Right lobe of liver (tissue), 6 donors: ENCODE results near the gene EHBP1L1. TPM values are rescaled to one million over a fixed set of nuclear protein-coding genes. Genes with fewer than 3 reads are reported as not detected.

ENCODE experiments used
- ATAC-seq, 4 donors: fragments of 200-7000 bp; cut with Tn5 transposase; one replicate each; pipeline ENCODE4 v1.9.1; 2020; ENCODE audit warnings: mild to moderate bottlenecking in 4 of 4, moderate library complexity in 4 of 4
- DNase-seq, 3 donors: peaks; one replicate each; pipeline ENCODE4 v3.0.0-alpha.2; 2020
- H3K27ac ChIP-seq, 3 donors: fragments of 200-600 bp; one replicate each; pipeline ENCODE4 v1.8.0; 2022
- H3K27me3 ChIP-seq, 2 donors: fragments of 200-600 bp; one replicate each; pipeline ENCODE4 v1.8.0; 2022
- H3K36me3 ChIP-seq, 4 donors: fragments of 200-600 bp; sonication (generic) in 1 of 4; one replicate each; pipeline versions ENCODE4 v1.5.1 to v1.8.0; 2017 to 2022; ENCODE audit warnings: control low read depth in 1 of 4
- H3K4me1 ChIP-seq, 4 donors: fragments of 200-600 bp; sonication (generic) in 1 of 4; one replicate each; pipeline versions ENCODE4 v1.5.1 to v1.8.0; 2017 to 2022; ENCODE audit warnings: control low read depth in 1 of 4
- H3K4me3 ChIP-seq, 3 donors: fragments of 200-600 bp; one replicate each; pipeline ENCODE4 v1.8.0; 2022
- H3K9me3 ChIP-seq, 4 donors: fragments of 200-600 bp; sonication (generic) in 1 of 4; one replicate each; pipeline versions ENCODE4 v1.5.1 to v1.8.0; 2017 to 2022; ENCODE audit warnings: control low read depth in 1 of 4
- CTCF ChIP-seq, 4 donors: fragments of 200-600 bp in 3 of 4; fragments of 450-650 bp in 1 of 4; IDR thresholded peaks; one replicate each; pipeline versions ENCODE4 v1.5.1 to v1.8.0; 2016 to 2022; ENCODE audit warnings: antibody characterized with exemption in 4 of 4, mild to moderate bottlenecking in 2 of 4
- POLR2A ChIP-seq: fragments of 450-650 bp; IDR thresholded peaks from one replicate; pipeline ENCODE4 v1.6.1; 2017; ENCODE audit warnings: antibody characterized with exemption, mild to moderate bottlenecking
- WGBS: methylation state at CpG from one replicate; pipeline ENCODE4 v1.1.6; 2018; ENCODE audit warnings: low coverage, low lambda C conversion rate; ENCODE audit not compliant: insufficient coverage; ENCODE audit errors: missing lambda C conversion rate; 5-methylcytosine and 5-hydroxymethylcytosine counted together
- intact Hi-C, 2 donors: fragments of 100-400 bp; cut with DNase I; formaldehyde crosslinking; loops; one replicate each; pipeline versions ENCODE4 v1.11.2 to v1.14.1; 2022
- total RNA-seq, 6 experiments: library from RNA; depleted of rRNA in 2 of 6; stranded (reverse); fragments of >200 nt in 2 of 6; fragmentation: NEBNext Ultra II Directional in 3 of 6; extraction: Animal tissue kit (Norgen Biotek cat#: 25700) in 3 of 6; gene quantifications; one replicate each; pipeline versions ENCODE4 v1.1.0 to v1.2.4, GENCODE V29; 2016 to 2023
- donor health status: DM: no; HTN: yes; CAD: no.
- donor health status: DM: no; HTN: no; CAD: no.
- donor health status: DM: no; HTN: no; CAD: no.
- donor health status: DM: no; HTN: yes; CAD: no.
- donor health status: DM: no; HTN: yes; CAD: no.

EHBP1L1 gene
- total RNA-seq, 6 experiments from 2014 or later, result 10.0 to 29.9 (median 13.7) TPM

GRCh38 chr11:65539744-65540289 is 36.0 kb upstream of the EHBP1L1 start:
- ATAC-seq (peak in 2 of 4 donors; percentile 2 to 14), DNase-seq (no peak)
- intact Hi-C loops, result loop anchor here (5.0 kb wide), 2 partner anchors 32 to 37 kb away; partner anchors contain the start of genes EHBP1L1 (in 1 of the 2), FAM89B (in 1 of the 2) and ZNRD2 (in 1 of the 2)
- no peak for TF ChIP-seq POLR2A
- peak in 1 of 4 donors; percentile 55 for TF ChIP-seq CTCF (IDR thresholded peaks at IDR 0.05)
- Histone ChIP-seq H3K36me3 (peaks cover 0 to 16% (median 6%) of the 10 kb centered on the region in 4 donors), H3K4me1 (peaks cover 0 to 16% (median 8%) of the 10 kb centered on the region in 4 donors), H3K9me3 (no peaks in the 10 kb centered on the region), H3K27me3 (no peaks in the 10 kb centered on the region), H3K27ac (peak overlapping the region; percentile 10 to 79 (median 60)), H3K4me3 (peak overlapping the region; percentile 46 to 60 (median 59))
- no CpG with 5 or more reads among the region's 60 CpGs for WGBS

GRCh38 chr11:65540290-65541092 is 35.4 kb upstream of the EHBP1L1 start:
- no CpG with 5 or more reads among the region's 78 CpGs for WGBS
- peak; percentile 17 for TF ChIP-seq POLR2A
- peak; percentile 80 to 87 (median 83) for TF ChIP-seq CTCF (IDR thresholded peaks at IDR 0.05)
- peak overlapping the region; percentile 60 to 79 (median 66) for H3K27ac ChIP-seq
- H3K27me3 ChIP-seq, result no peaks in the 10 kb centered on the region
- peaks cover 0 to 21% (median 9%) of the 10 kb centered on the region in 4 donors for H3K4me1 ChIP-seq
- DNase-seq, result peak; percentile 87 to 95 (median 94)
- intact Hi-C loops, result loop anchor here in 1 of 2 donors (5.0 kb wide), 1 partner anchor 37 kb away; the partner anchor contains the start of gene EHBP1L1
- no peaks in the 10 kb centered on the region for H3K9me3 ChIP-seq
- peak overlapping the region; percentile 46 to 60 (median 59) for H3K4me3 ChIP-seq
- peaks cover 0 to 16% (median 6%) of the 10 kb centered on the region in 4 donors for H3K36me3 ChIP-seq
- ATAC-seq, result peak; percentile 85 to 93 (median 89)

- TF ChIP-seq CTCF (IDR thresholded peaks at IDR 0.05) (no peak), POLR2A (no peak)
- H3K27me3 ChIP-seq, result no peaks in the 10 kb centered on the region
- intact Hi-C loops, result loop anchor here in 1 of 2 donors (5.0 kb wide), 1 partner anchor 36 kb away; the partner anchor contains the start of gene EHBP1L1
- peak overlapping the region; percentile 60 to 78 (median 66) for H3K27ac ChIP-seq
- 32% methylated on average over 9 of the region's 18 CpGs for WGBS
- H3K4me1 ChIP-seq, result peaks cover 0 to 25% (median 11%) of the 10 kb centered on the region in 4 donors
- H3K36me3 ChIP-seq, result peaks cover 0 to 11% (median 6%) of the 10 kb centered on the region in 4 donors
- no peak for ATAC-seq
- DNase-seq, result no peak
- H3K4me3 ChIP-seq, result peak overlapping the region; percentile 46 to 60 (median 59)
- H3K9me3 ChIP-seq, result no peaks in the 10 kb centered on the region
These were observed 34.5 kb upstream of the EHBP1L1 start for GRCh38 chr11:65541093-65541982.
